DMS153 (cell line): ENCODE data around the gene ABCC10.
"Not testable (repeated sequence)": the region's sequence is repeated elsewhere in the genome, so short reads cannot be mapped to it uniquely, and the experiment has no call there.

Experiments
- DNase-seq: peaks from one replicate; lab custom pipeline; 2025; lab: John Stamatoyannopoulos, UW

Gene ABCC10

DNA sequence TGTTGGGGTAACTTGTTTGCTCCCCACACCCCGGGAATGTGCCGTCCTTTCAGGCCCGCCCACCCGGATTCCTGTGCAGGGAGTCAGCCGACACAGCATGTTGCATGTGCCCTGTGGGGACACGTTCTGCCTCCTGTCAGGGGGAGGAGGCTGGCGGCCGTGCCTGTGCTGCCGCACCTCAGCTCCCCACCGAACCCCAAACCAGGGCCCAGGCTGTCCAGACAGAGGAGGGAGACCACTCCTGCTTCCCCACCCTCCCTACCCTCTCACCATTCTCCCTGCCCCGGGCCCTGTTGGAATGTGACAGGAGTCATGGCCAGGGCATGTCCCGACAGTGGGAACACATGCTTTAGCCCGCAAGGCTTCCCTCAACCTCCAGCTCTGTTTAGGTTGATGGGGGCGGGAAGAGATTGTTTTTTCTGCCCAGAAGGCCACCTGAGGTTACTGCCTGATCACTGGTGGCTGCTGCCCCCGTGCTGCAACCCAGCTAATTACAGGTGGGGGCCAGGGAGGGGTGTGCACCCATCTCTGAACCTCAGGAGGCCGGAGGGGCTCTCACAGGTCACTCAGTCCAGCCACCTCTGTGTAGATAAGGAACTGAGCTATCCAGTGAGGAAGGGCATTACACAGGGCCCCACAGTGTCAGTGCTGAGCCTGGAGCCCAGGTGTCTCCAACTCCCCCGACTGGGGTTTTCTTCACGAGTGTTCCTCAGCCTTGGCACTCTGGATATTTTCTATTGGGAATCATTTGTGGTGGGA is 69.2 kb downstream of the ABCC10 start:
- DNase-seq: no peak

DNA sequence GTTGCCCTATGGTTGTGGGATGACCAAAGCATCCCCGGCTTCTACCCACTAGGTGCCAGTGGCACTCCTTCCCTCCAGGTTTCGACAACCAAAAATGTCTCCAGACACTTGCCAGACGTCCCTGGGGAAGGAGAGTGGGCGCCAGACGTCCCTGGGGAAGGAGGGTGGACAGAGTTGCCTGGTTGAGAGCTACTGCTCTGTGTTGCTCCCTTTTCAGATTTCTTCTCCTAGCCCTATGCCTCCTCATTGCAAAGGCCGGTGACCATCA is 69.7 kb downstream of the ABCC10 start:
- no peak for DNase-seq

DNA sequence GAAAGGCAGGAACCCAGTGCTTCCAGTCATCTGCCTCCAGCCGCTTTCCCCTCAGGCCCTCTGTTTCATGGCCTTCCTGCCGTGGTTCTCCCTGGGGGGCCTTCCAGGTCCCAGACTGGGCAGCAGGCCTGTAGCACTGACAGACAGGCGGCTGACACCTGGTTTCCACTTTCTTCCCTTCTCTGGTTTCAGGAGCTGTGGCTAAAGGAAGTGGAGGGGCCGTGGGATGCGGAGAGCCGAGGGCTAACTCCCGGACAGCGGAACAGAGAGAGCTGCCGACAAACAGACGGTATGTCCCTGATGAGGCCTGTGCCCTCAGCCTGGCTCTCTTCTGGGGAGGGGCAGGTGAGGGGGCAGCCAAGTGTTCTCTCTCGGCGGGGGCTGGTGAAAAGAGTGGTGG is 70.3 kb downstream of the ABCC10 start:
- DNase-seq: no peak

DNA sequence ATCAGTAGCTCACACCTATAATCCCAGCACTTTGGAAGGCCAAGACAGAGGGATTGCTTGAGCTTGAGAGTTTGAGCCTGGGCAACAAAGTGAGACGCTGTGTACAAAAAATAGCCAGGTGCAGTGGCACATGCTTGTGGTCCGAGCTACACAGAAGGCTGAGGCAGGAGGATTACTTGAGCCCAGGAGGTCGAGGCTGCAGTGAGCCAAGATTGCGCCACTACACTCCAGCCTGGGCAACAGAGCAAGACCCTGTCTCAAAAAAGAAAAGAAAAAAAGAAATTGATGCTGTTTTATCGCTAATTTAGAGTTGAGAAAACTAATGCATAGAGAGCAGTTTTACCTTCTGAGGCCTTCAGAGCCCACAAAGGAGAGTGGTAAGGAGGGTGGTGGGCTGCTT is 71.0 kb downstream of the ABCC10 start:
- not testable (repeated sequence) for DNase-seq

DNA sequence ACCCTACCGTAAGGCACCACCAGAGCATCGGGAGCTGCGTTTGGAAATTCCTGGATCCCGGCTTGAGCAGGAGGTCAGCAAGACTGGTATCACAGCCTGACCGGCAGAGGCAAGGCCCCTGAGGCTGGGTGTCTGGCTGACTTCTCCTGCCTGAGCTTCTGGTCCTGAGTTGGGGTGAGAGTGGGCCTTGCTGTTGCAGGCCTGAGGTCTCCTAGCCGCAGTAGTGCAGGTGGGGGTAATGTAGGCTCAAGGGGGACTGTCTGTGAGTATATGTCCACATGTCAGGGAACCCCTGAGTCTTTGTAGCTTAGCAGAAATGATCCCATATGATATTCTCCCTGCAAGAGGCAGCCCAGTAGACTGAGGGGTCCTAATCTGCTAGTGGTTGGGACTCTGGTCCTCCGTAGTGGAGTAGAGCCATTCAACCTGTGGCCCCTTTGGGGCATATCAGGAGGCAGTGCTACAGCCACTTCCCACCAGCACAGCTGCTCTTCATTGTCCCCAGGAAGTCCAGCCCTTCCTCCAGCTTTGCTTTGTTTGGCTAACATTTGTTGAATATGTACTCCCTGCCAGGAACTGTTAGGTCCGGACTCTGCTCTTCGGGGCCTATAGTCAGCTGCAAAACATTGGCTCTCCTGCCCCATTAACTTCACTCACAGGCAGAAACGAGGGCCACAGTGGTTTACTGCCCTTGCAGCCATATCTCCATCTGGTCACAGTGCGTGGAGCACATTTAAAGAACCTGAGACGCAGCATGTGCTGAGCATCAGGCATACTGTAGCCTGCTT is 71.9 kb downstream of the ABCC10 start:
- DNase-seq: no peak
